ENCODE data around the gene PHF2.

PHF2 gene

DNA sequence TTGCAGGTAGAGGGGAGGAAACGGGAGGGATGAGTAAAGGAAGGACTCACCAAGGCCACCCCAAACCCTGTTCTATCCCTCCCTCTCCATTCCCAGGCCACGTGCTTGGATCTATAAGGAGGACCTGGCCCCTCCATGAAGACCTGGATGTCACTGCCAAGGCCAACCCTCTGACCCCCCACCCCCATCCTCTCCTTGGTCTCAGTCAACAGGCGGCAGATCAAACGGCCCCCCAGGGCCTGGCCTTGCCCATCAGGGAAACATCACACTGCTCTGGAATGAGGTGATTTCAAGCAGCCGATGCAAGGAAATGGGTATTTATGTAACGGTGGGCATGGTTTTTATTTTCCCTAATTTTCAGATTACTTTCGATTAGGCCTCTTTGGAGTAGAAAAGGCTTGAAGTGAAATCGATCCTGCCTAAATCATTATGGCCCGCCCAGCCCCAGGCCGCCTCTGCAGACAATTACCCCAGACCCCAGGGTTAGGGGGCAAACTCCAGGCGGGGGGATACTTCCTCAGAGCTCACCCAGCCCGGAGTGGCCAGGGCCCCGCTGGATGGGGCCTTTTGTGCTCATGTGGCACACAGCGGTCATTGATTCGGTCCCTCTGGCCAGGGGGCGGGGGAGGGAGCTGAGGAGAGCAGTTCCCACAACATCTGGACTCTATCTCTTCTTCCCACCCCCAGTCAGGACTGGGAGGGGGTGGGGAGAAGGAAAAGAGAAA is 125.3 kb downstream of the PHF2 start:
- no peak for DNase-seq (ENCODE audit: low read depth in 2 of 2)

DNA sequence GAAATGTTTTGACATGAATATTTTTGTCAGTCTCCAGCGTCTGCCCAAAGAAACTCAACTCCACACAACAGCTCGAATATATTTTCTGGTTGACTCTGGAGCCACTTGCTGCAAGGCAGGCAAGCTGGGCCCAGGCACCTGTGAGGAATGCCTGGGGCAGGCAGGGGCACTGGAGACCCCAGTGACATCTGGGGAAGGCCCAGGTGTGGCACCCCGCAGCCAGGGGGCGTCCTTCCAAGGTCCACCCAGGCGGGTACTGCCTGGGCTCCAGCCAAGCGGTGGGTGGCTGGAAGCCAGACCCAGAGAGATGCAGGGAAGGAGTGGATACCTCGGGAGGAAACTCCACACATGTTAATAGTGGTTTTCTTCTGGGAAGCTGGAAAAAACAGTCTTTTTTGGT is 125.9 kb downstream of the PHF2 start:
- no peak for DNase-seq (ENCODE audit: low read depth in 2 of 2)

DNA sequence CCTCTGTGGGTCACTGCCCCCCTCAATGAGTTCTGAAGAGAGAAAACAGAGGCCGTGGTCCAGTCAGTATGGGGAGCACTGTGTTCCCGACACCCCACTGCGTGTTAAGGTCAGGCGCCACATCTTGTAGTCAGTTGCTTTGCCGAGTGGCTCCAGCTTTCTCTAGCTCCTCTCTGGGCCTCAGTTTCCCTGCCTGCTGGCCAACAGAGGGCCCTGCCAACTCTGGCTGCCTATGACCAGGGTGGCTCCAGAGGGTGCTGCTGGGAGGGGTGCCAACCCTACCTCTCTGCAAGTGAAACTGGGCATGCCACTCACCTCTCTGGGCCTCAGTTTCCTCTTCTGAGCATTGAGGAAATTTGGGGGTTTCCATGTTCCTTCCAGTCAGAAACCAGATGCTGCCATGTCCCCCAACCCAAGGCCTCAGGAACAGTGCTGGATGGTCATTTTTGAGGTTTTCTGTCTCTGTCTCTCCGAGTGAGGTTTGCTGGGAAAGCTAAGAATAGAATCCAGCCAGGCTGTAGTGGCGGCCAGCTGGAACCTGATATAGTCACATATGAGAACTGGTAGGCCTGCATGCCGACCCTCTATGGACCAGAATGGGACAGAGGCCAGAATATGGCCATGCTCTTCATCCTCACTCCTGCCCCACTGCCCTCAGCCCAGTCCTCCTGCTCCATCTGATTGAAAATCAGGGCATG is 132.1 kb downstream of the PHF2 start:
- no peak for DNase-seq (ENCODE audit: low read depth in 2 of 2)

DNA sequence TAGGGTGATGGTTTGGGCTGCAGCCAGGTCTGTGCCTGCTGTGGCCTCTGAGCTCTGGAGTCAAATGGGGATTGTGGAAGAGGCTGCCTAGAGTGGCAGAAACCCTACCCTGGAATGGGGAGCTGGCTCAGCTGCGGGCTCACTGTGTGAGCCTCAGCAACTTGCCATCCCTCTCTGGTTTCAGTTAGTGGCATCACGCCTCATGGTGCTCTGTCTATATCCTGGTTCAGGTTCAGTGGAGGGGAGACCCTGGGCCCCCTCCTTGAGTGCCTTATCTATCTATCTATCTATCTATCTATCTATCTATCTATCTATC is 132.6 kb downstream of the PHF2 start:
- DNase-seq (ENCODE audit: low read depth in 2 of 2) = no peak

DNA sequence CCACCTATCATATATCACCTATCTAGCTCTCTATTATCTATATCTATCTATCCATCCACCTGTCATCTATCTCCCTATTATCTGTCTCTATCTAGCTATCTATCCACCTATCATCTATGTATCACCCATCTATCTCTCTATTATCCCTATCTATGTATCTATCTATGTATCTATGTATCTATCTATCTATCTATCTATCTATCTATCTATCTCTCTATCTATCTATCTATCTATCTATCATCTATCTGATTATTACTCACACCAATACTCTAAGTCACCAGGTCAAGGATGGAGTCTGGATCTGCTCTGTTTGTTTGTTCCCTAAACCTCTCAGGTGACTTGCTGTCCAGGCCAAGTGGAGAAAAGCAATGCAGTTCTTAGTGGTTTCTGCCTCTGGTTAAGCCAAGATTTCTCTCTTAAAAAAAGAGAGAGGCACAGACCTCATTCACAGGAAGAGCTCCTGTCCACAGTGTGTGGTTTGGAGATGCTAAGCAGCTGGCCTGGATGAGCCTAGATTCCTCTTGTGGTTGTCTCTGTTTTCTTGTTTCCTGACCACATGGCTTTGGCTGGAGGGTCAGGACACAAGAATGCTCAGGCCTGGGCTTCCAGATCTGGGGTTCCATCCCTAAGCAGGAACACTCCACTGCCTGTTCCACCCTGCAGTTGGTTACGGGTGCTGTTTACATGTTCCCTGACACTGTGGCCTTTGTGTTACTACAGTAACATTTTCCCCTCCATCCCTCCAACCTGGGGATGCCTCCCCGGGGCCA is 133.4 kb downstream of the PHF2 start:
- DNase-seq (ENCODE audit: low read depth in 2 of 2) = no peak

DNA sequence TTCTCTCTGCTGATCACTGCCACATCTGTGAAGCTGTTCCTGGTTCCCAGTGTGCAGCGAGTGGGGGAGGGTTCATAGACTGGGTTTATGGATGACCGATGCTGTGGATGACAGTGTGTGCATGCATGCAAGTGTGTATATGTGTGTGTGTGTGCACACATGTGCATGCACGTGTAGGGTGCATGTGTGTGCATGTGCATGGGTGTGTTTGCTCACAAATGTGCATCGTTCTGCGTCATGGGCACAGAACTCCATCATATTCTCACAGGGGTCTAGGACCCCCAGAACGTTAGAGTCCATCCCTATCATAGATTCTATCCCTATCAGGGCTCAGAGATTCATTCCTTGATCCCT is 134.0 kb downstream of the PHF2 start:
- DNase-seq (ENCODE audit: low read depth in 2 of 2) = no peak

DNA sequence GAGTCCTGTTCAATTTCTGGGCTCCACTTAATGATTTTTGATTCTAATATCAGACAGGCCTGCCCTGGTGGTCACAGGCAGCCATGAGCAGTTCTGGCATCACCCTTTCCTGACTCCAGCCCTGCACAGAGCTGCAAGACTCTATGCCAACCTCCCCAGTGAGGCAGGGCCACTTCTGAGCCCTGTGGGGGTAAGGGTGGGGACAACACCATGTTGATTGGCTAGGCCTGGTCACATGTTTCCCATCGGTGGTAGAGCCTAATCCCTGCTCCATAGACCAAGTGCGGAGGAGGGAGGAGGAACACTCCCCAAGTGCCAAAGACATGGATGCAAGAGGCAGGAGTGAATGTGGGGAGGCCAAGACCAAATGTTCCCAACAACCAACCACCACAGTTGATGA is 134.6 kb downstream of the PHF2 start:
- DNase-seq (ENCODE audit: low read depth in 2 of 2) = no peak

DNA sequence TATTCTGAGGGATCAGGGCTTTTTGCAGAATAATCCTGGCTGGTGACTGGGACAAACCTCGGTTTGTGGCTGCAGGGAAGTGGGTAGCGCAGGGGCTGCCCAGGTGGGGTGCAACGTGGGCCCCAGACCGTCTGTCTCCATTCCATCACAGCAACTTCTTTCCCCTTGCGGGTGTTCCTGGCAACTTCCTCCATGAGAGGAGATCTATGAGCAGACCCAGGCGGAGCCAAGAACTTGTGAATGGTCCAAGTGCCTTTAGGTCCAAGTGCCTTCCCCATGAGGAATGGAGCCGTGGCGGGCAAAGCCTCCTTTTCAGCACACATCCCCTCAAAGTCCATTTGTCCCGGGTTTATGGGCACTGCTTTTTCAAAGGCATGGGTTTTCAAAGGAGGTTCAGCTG is 136.5 kb downstream of the PHF2 start:
- DNase-seq (ENCODE audit: low read depth in 2 of 2) = no peak

DNA sequence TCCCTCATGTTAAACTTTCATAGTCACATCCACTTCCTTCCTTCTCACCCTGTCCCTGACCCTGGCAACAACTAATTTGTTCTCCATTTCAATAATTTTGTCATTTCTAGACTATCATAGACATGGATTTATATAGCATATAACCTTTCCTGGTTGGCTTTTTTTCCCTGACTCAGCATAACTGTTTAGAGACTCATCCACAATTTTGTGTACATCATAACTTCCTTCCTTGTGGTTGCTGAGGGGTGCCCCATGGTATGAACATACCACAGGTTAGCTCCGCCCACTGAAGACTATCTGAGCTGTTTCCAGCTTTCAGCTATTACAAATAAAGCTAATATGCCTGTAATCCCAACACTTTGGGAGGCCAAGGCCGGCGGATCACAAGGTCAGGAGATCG is 137.3 kb downstream of the PHF2 start:
- no peak for DNase-seq (ENCODE audit: low read depth in 2 of 2)

DNA sequence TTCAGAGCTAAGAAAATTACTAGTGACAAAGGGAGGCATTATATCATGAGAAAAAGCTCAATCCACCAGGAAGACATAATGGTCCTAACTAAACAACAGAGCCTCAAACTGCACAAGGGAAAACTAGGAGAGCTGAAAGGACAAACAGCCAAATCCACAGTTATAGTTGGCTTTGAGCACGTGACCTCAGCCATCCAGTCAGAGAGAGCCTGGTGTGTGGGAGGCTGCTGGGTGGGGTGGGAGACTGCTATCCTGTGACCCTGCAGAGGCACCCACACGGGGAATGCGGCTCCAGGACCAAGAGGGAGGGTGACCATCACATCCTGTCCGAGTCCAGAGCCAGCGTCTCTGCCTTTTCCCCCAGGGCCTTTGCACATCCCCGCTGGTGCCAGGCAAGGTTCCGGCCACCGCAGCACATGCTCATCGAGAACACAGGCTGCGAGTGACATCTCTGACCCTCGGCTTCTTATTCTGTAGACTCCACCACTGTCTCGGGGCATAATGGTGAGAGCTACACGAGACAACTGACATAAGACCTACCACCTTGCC is 145.1 kb downstream of the PHF2 start:
- no peak for DNase-seq (ENCODE audit: low read depth in 2 of 2)

DNA sequence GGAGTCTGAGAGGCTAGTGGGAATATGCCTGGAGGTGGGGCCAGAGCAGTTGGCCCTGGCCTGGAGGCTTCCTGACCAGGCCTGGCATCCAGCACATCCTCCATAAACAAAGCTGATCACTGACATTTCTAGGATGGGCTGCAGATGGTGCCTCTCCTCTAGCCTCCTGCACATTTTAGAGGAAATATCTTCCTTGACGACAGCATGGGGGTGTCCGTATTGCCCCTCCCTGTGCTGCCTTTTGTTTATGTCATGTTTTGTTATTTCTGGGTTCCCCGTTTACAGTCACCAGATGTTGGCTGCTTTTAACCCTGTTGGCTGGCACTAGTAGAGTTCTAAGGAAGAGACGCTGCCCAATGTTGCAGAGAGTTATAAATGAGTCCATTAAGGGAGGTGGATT is 148.5 kb downstream of the PHF2 start:
- no peak for DNase-seq (ENCODE audit: low read depth in 2 of 2)

DNA sequence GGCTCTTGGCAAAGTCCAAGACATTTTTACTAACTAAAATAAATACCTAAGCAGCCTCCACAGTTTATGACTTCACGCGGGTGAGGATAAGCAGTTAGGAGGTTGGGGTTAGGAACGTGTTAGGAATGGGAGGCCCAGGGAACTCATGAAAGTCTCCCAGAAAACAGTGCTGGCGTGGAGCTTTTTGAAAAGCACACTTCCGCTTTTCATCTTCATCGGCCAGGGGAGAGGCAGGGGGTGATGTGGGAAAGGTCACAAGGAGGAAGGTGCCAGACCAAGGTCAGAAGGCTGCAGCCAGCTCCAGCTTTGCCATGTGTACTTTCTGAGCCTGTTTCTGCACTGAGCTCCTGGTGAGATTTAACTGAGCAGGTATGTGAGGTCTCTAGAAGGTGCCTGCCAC is 149.0 kb downstream of the PHF2 start:
- no peak for DNase-seq (ENCODE audit: low read depth in 2 of 2)

DNA sequence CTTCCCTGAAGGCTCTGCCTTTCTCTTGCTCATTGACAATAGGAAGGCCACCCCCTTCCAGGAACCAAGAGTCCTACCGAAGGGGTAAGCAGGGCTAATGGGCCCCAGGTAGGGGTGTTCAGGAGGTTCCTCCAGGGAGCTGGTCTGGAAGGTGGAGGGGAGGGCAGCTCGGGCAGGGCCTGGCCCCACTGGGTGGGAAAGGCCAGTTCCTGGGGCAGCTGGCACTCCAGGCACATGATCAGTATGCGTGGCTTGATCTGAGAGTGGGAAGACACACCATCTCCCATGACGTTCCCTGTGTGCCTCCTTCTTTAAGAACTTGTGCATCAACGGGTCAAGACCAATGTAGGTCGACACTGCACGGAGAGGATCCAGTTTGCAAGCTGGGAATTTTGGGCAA is 149.8 kb downstream of the PHF2 start:
- no peak for DNase-seq (ENCODE audit: low read depth in 2 of 2)
